HepG2 (cell line): Measurements from ENCODE around the gene AP3B2. TPM values are rescaled to one million over a fixed set of nuclear protein-coding genes. Genes with fewer than 3 reads are reported as not detected.
A peak's percentile ranks its signal among the peaks of the same experiment; 100 is the strongest.

Experiments
- ATAC-seq: fragments of 200-7000 bp; cut with Tn5 transposase; 3 replicates; pipeline ENCODE4 v1.9.1; 2020; ENCODE audit warnings: mild to moderate bottlenecking, moderate library complexity
- BruUV-seq: library from RNA; stranded (reverse); fragments of 400-500 nt; replicated peaks from 2 replicates; lab custom pipeline; 2021; lab: Mats Ljungman, UMichigan
- CTCF ChIA-PET: fragments of 300-600 bp; formaldehyde crosslinking; extraction: SDS; loops from one replicate; lab custom pipeline; 2021; ENCODE audit warnings: low total read pairs, inconsistent platforms, low intra/inter-chr PET ratio; lab: Yijun Ruan, JAX
- POLR2A ChIA-PET: fragments of 350-600 bp; sonication (Branson Sonifier 250); formaldehyde crosslinking; loops from one replicate; lab custom pipeline; 2020; ENCODE audit warnings: antibody characterized with exemption, inconsistent platforms; lab: Yijun Ruan, JAX
- DNase-seq: peaks from one replicate; pipeline ENCODE4 v3.0.0-alpha.2; 2015; ENCODE audit warnings: low spot score
- FAIRE-seq: peaks from 3 replicates; lab custom pipeline; 2011; peaks lifted over from hg19 to GRCh38; lab: Jason Lieb, UNC
- H2AFZ ChIP-seq: one replicate; pipeline ENCODE4 v1.6.1; 2011; ENCODE audit warnings: low read length, inconsistent platforms
- H3K27ac ChIP-seq: fragments of 300-600 bp; 3 replicates; pipeline ENCODE4 v1.8.0; 2011; ENCODE audit warnings: mixed run types, mild to moderate bottlenecking, mixed read lengths, low read length, inconsistent platforms; ENCODE audit not compliant: insufficient read depth; ENCODE audit errors: extremely low read length
- H3K27me3 ChIP-seq, 2 experiments: fragments of 200-600 bp in 1 of 2; 2 replicates in 1 of 2; 3 replicates in 1 of 2; pipeline versions ENCODE4 v1.6.0 to v1.8.0; 2011; ENCODE audit warnings: low read length in 2 of 2, mild to moderate bottlenecking in 2 of 2, moderate library complexity in 2 of 2, inconsistent platforms in 1 of 2; ENCODE audit not compliant: insufficient read depth in 2 of 2, control insufficient read depth in 1 of 2
- H3K36me3 ChIP-seq, 2 experiments: fragments of 200-600 bp in 1 of 2; replicated peaks in 1 of 2; 2 replicates in 1 of 2; 3 replicates in 1 of 2; pipeline versions ENCODE4 v1.5.1 to v1.8.0; 2011; ENCODE audit warnings: low read length in 2 of 2, inconsistent platforms in 1 of 2; ENCODE audit not compliant: insufficient read depth in 2 of 2, control insufficient read depth in 1 of 2
- H3K4me1 ChIP-seq: 2 replicates; pipeline ENCODE4 v1.5.1; 2012; ENCODE audit warnings: low read length, inconsistent platforms; ENCODE audit not compliant: insufficient read depth
- H3K4me2 ChIP-seq: 2 replicates; pipeline ENCODE4 v1.6.0; 2011; ENCODE audit warnings: low read depth, low read length, inconsistent platforms
- H3K4me3 ChIP-seq, 3 experiments: fragments of 200-600 bp in 1 of 3; sonication (generic), shearing (Covaris generic) in 1 of 3; replicated peaks in 1 of 3; 2 replicates each; pipeline ENCODE4 v1.5.1; 2011 to 2016; ENCODE audit warnings: low read length in 3 of 3, inconsistent platforms in 2 of 3, low read depth in 2 of 3, mild to moderate bottlenecking in 2 of 3, control low read depth in 1 of 3, mixed read lengths in 1 of 3; ENCODE audit not compliant: insufficient read depth in 1 of 3
- H3K79me2 ChIP-seq: one replicate; pipeline ENCODE4 v1.6.1; 2011; ENCODE audit warnings: low read length, inconsistent platforms; ENCODE audit not compliant: insufficient read depth
- H3K9ac ChIP-seq: 2 replicates; pipeline ENCODE4 v1.6.0; 2011; ENCODE audit warnings: mild to moderate bottlenecking, low read depth, low read length, inconsistent platforms; ENCODE audit not compliant: insufficient read depth
- H3K9me3 ChIP-seq: 2 replicates; pipeline ENCODE4 v1.5.1; 2012; ENCODE audit warnings: mild to moderate bottlenecking, low read length
- H4K20me1 ChIP-seq: 2 replicates; pipeline ENCODE4 v1.6.0; 2011; ENCODE audit warnings: inconsistent platforms, mild to moderate bottlenecking, low read length, moderate library complexity; ENCODE audit not compliant: insufficient read depth
- CC2D1A ChIP-seq: sonication (generic); formaldehyde crosslinking; IDR thresholded peaks from 2 replicates; pipeline ENCODE4 v1.8.1; 2023; ENCODE audit warnings: mild to moderate bottlenecking, missing genetic modification reagents
- HOXD1 ChIP-seq: sonication (generic); formaldehyde crosslinking; IDR thresholded peaks from 2 replicates; pipeline ENCODE4 v1.5.0; 2020; ENCODE audit warnings: missing genetic modification reagents
- PCBP1 ChIP-seq: fragments of 200-400 bp; formaldehyde crosslinking; IDR thresholded peaks from 2 replicates; pipeline ENCODE4 v1.6.1; 2017; ENCODE audit warnings: mild to moderate bottlenecking, low read depth, low read length, borderline replicate concordance
- RBM22 ChIP-seq: fragments of 200-400 bp; formaldehyde crosslinking; optimal IDR thresholded peaks from 2 replicates; pipeline ENCODE3; 2017; ENCODE audit warnings: mild to moderate bottlenecking, low read length, moderate library complexity
- RORA ChIP-seq: sonication (generic); formaldehyde crosslinking; IDR thresholded peaks from 2 replicates; pipeline ENCODE4 v1.5.0; 2020; ENCODE audit warnings: mild to moderate bottlenecking, missing genetic modification reagents, moderate library complexity
- TAF1 ChIP-seq: sonication (generic); formaldehyde crosslinking; IDR thresholded peaks from 2 replicates; pipeline ENCODE4 v1.4.0; 2020; ENCODE audit warnings: missing genetic modification reagents
- TCF7L2 ChIP-seq: IDR thresholded peaks from 2 replicates; pipeline ENCODE4 v1.6.1; 2011; ENCODE audit warnings: mild to moderate bottlenecking, low read depth, low read length, moderate library complexity
- ZFP1 ChIP-seq: IDR thresholded peaks from 2 replicates; pipeline ENCODE4 v1.6.1; 2016
- ZNF44 ChIP-seq: sonication (generic); formaldehyde crosslinking; IDR thresholded peaks from 2 replicates; pipeline ENCODE4 v1.5.1; 2020; ENCODE audit warnings: mild to moderate bottlenecking, missing genetic modification reagents
- ZNF576 ChIP-seq: sonication (generic); formaldehyde crosslinking; IDR thresholded peaks from 2 replicates; pipeline ENCODE4 v1.4.0; 2020; ENCODE audit warnings: mild to moderate bottlenecking, missing genetic modification reagents
- in situ Hi-C: cut with HindIII; loops from 2 replicates; pipeline ENCODE4 v1.10.0; 2017; ENCODE audit warnings: low pct_unique_long_range_greater_than_20kb; ENCODE audit not compliant: extremely low pct_ligation_motif_present
- intact Hi-C: fragments of 100-400 bp; cut with micrococcal nuclease; formaldehyde crosslinking; loops from one replicate; pipeline ENCODE4 v1.10.0; 2022; ENCODE audit not compliant: unreplicated experiment
- polyA plus RNA-seq, 8 experiments: library from polyadenylated mRNA; depleted of rRNA in 3 of 8; stranded (reverse) in 7 of 8; unstranded in 1 of 8; fragments of >200 nt; fragmentation: Illumina TruSeq in 4 of 8; extraction: Trizol in 4 of 8; gene quantifications; 2 replicates each; pipeline versions ENCODE4 v1.2.1 to v1.2.3, GENCODE V29; 2011 to 2016; ENCODE audit warnings: low read depth in 4 of 8, missing spikeins in 1 of 8, mixed read lengths in 1 of 8; ENCODE audit not compliant: insufficient read depth in 1 of 8
- total RNA-seq, 5 experiments: library from RNA; depleted of rRNA; stranded (reverse); fragments of >200 nt; fragmentation: Illumina TruSeq; extraction: Trizol; gene quantifications; 2 replicates each; pipeline ENCODE4 v1.2.3, GENCODE V29; 2016; ENCODE audit warnings: low read depth in 1 of 5

The AP3B2 gene
- total and polyA plus RNA-seq, 2 of the 13 experiments (the other 11 are each of a cell fraction or from before 2014, with no cell fraction given): not detected

- TF ChIP-seq ZFP1 (CRISPR knock-in tag) (0 out of 2 replicates have a peak, but pooled peaks have one; percentile 14), ZNF44 (no peak; the same call in 1 of the 2 replicates), ZNF576 (CRISPR knock-in tag) (no peak), PCBP1 (0 out of 2 replicates have a peak, but pooled peaks have one; percentile 48)
These were observed 40.5 kb upstream of the AP3B2 start (continued) for GRCh38 chr15:82749951-82750830.

GRCh38 chr15:82748315-82748714 lies 38.6 kb upstream of the AP3B2 start:
- POLR2A ChIA-PET: no interaction called here
- H3K27me3 ChIP-seq: peaks cover 0 to 3% of the 10 kb centered on the region in 2 experiments; a peak in 1 of 5 replicates
- H2AFZ ChIP-seq: no peak overlapping the region
- FAIRE-seq (no peak), ATAC-seq (no peak), DNase-seq (no peak)
- H3K4me3 ChIP-seq: no peak overlapping the region
- peaks cover 0 to 8% of the 10 kb centered on the region in 2 experiments; a peak in 2 of 5 replicates for H3K36me3 ChIP-seq
- H3K79me2 ChIP-seq: peaks cover 27% of the 10 kb centered on the region
- CTCF ChIA-PET: no interaction called here
- no TSS peak for BruUV-seq
- H4K20me1 ChIP-seq: no peaks in the 10 kb centered on the region
- intact Hi-C loops (no loop called here), in situ Hi-C loops (no loop called here)
- H3K4me1 ChIP-seq: peaks cover 30% of the 10 kb centered on the region
- TF ChIP-seq HOXD1 (CRISPR knock-in tag): no peak
- TF ChIP-seq RORA: no peak
- TF ChIP-seq TCF7L2: no peak
- TF ChIP-seq TAF1 (CRISPR knock-in tag): no peak
- no peak for TF ChIP-seq CC2D1A (CRISPR knock-in tag)
- no peak for TF ChIP-seq RBM22
- no peak overlapping the region for H3K27ac ChIP-seq
- no peak overlapping the region for H3K9ac ChIP-seq
- H3K4me2 ChIP-seq: no peak overlapping the region
- no peaks in the 10 kb centered on the region for H3K9me3 ChIP-seq
